Vagina (tissue), 2 donors: Measurements from ENCODE around the gene C13orf46.

Experiments used
- CTCF ChIP-seq, 3 experiments: fragments of 450-650 bp in 2 of 3; fragments of 200-600 bp in 1 of 3; sonication (generic) in 1 of 3; IDR thresholded peaks; one replicate each; pipeline ENCODE4 v1.5.1; 2017 to 2019; ENCODE audit warnings: antibody characterized with exemption in 3 of 3, mild to moderate bottlenecking in 2 of 3, moderate library complexity in 2 of 3
- POLR2A ChIP-seq, 2 donors: fragments of 450-650 bp; IDR thresholded peaks; one replicate each; pipeline ENCODE4 v1.6.1; 2017; ENCODE audit warnings: antibody characterized with exemption in 2 of 2, mild to moderate bottlenecking in 2 of 2, moderate library complexity in 2 of 2

- TF ChIP-seq CTCF (IDR thresholded peaks at IDR 0.05) (no peak), POLR2A (IDR thresholded peaks at IDR 0.05) (no peak)
Observed at GRCh38 chr13:113946409-113947181, 27.3 kb downstream of the C13orf46 start.
